H1 (cell line): Measurements from ENCODE around the gene TMEM222. TPM values are rescaled to one million over a fixed set of nuclear protein-coding genes. Genes with fewer than 3 reads are reported as not detected.

Experiments used
- CHD1 ChIP-seq: IDR thresholded peaks from 2 replicates; pipeline ENCODE4 v1.6.1; 2012; ENCODE audit warnings: low read depth, low read length, improper control_type of control experiment
- HDAC6 ChIP-seq: IDR thresholded peaks from one replicate; pipeline ENCODE4 v1.7.1; 2012; ENCODE audit warnings: low read depth, mild to moderate bottlenecking, inconsistent platforms, low read length, moderate library complexity
- PHF8 ChIP-seq: fragments of 200-600 bp; sonication (generic); conservative IDR thresholded peaks from 2 replicates; pipeline ENCODE4 v1.7.1; 2012; ENCODE audit warnings: low read depth, mild to moderate bottlenecking, inconsistent platforms, low read length, moderate library complexity
- POLR2A ChIP-seq, 2 experiments: IDR thresholded peaks; 1 replicate in 1 of 2; 2 replicates in 1 of 2; pipeline ENCODE4 v1.6.1; 2011; ENCODE audit warnings: low read depth in 2 of 2, low read length in 2 of 2, mild to moderate bottlenecking in 2 of 2; ENCODE audit errors: control extremely low read depth in 1 of 2
- POU5F1 ChIP-seq: IDR thresholded peaks from 2 replicates; pipeline ENCODE4 v1.6.1; 2011; ENCODE audit warnings: low read depth, mild to moderate bottlenecking, low read length, moderate library complexity
- RAD21 ChIP-seq, 2 experiments: IDR thresholded peaks in 1 of 2; conservative IDR thresholded peaks in 1 of 2; 2 replicates each; pipeline ENCODE4 v1.6.1; 2011; ENCODE audit warnings: low read depth in 2 of 2, low read length in 2 of 2, improper control_type of control experiment in 1 of 2, inconsistent platforms in 1 of 2, mild to moderate bottlenecking in 1 of 2, moderate library complexity in 1 of 2
- TAF7 ChIP-seq: optimal IDR thresholded peaks from 2 replicates; pipeline ENCODE3; 2011; ENCODE audit warnings: low read depth, mild to moderate bottlenecking, inconsistent platforms, low read length, moderate library complexity, borderline replicate concordance
- polyA plus RNA-seq, 7 experiments: library from polyadenylated mRNA; depleted of rRNA in 3 of 7; stranded (reverse) in 5 of 7; unstranded in 2 of 7; fragments of >200 nt in 5 of 7; fragments of 200-250 nt in 2 of 7; gene quantifications; 1 replicate in 5 of 7; 2 replicates in 1 of 7; 4 replicates in 1 of 7; pipeline versions ENCODE4 v1.2.1 to v1.2.3, GENCODE V29; 2011 to 2013; ENCODE audit warnings: missing spikeins in 2 of 7, mixed read lengths in 2 of 7
- total RNA-seq: library from RNA; stranded (reverse); fragmentation: NEBNext Ultra II Directional; extraction: Animal tissue kit (Norgen Biotek cat#: 25700); gene quantifications from 2 replicates; pipeline ENCODE4 v1.2.1, GENCODE V29; 2021
- TF ChIP-seq, protein P1 (sequence below), 3 experiments: IDR thresholded peaks; 1 replicate in 2 of 3; 2 replicates in 1 of 3; pipeline versions ENCODE4 v1.5.1 to v1.6.1; 2011; ENCODE audit warnings: low read length in 3 of 3, mild to moderate bottlenecking in 3 of 3, inconsistent platforms in 2 of 3, low read depth in 1 of 3, moderate library complexity in 1 of 3; ENCODE audit not compliant: insufficient read depth in 1 of 3; ENCODE audit errors: control extremely low read depth in 1 of 3
- TF ChIP-seq, protein P2 (sequence below): fragments of 300-600 bp; sonication (generic); IDR thresholded peaks from 2 replicates; pipeline ENCODE4 v1.7.1; 2012; ENCODE audit warnings: low read length, moderate library complexity, mild to moderate bottlenecking, inconsistent platforms; ENCODE audit not compliant: insufficient replicate concordance

Gene TMEM222
- total and polyA plus RNA-seq, 2 of the 8 experiments (the other 6 are each of a cell fraction or from before 2014, with no cell fraction given) = 27.0 to 51.8 TPM

DNA sequence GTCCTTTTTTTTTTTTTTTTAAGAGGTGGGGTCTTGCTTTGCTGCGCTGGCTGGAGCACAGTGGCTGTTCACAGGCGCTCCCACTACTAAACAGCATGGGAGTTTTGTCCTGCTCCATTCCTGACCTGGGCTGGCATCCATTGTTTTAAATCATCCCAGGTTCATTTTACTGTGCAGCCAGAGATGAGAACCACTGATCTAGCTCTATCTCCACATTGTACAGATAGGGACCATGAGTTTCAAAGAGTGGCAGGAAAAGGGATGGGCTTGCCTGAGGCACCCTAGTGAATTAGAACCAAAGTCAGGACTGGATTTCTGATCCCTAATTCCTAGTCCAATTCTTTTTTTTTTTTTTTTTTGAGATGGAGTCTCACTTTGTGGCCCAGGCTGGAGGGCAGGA lies 7.2 kb upstream of the TMEM222 start (continued):
- TF ChIP-seq, protein P1, sequence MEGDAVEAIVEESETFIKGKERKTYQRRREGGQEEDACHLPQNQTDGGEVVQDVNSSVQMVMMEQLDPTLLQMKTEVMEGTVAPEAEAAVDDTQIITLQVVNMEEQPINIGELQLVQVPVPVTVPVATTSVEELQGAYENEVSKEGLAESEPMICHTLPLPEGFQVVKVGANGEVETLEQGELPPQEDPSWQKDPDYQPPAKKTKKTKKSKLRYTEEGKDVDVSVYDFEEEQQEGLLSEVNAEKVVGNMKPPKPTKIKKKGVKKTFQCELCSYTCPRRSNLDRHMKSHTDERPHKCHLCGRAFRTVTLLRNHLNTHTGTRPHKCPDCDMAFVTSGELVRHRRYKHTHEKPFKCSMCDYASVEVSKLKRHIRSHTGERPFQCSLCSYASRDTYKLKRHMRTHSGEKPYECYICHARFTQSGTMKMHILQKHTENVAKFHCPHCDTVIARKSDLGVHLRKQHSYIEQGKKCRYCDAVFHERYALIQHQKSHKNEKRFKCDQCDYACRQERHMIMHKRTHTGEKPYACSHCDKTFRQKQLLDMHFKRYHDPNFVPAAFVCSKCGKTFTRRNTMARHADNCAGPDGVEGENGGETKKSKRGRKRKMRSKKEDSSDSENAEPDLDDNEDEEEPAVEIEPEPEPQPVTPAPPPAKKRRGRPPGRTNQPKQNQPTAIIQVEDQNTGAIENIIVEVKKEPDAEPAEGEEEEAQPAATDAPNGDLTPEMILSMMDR (IDR thresholded peaks at IDR 0.05; ENCODE audit: control extremely low read depth in 1 of 3, insufficient read depth in 1 of 3, low read depth in 1 of 3, low read length in 3 of 3) = no peak
- TF ChIP-seq POU5F1 (no peak), RAD21 (IDR thresholded peaks at IDR 0.05 in 1 of 2, conservative IDR thresholded peaks at IDR 0.05 in 1 of 2; ENCODE audit: low read depth in 2 of 2, low read length in 2 of 2) (no peak), CHD1 (no peak), TAF7 (no peak), HDAC6 (no peak), PHF8 (no peak), POLR2A (IDR thresholded peaks at IDR 0.05; ENCODE audit: control extremely low read depth in 1 of 2, low read depth in 2 of 2, low read length in 2 of 2) (no peak)
- TF ChIP-seq, protein P2, sequence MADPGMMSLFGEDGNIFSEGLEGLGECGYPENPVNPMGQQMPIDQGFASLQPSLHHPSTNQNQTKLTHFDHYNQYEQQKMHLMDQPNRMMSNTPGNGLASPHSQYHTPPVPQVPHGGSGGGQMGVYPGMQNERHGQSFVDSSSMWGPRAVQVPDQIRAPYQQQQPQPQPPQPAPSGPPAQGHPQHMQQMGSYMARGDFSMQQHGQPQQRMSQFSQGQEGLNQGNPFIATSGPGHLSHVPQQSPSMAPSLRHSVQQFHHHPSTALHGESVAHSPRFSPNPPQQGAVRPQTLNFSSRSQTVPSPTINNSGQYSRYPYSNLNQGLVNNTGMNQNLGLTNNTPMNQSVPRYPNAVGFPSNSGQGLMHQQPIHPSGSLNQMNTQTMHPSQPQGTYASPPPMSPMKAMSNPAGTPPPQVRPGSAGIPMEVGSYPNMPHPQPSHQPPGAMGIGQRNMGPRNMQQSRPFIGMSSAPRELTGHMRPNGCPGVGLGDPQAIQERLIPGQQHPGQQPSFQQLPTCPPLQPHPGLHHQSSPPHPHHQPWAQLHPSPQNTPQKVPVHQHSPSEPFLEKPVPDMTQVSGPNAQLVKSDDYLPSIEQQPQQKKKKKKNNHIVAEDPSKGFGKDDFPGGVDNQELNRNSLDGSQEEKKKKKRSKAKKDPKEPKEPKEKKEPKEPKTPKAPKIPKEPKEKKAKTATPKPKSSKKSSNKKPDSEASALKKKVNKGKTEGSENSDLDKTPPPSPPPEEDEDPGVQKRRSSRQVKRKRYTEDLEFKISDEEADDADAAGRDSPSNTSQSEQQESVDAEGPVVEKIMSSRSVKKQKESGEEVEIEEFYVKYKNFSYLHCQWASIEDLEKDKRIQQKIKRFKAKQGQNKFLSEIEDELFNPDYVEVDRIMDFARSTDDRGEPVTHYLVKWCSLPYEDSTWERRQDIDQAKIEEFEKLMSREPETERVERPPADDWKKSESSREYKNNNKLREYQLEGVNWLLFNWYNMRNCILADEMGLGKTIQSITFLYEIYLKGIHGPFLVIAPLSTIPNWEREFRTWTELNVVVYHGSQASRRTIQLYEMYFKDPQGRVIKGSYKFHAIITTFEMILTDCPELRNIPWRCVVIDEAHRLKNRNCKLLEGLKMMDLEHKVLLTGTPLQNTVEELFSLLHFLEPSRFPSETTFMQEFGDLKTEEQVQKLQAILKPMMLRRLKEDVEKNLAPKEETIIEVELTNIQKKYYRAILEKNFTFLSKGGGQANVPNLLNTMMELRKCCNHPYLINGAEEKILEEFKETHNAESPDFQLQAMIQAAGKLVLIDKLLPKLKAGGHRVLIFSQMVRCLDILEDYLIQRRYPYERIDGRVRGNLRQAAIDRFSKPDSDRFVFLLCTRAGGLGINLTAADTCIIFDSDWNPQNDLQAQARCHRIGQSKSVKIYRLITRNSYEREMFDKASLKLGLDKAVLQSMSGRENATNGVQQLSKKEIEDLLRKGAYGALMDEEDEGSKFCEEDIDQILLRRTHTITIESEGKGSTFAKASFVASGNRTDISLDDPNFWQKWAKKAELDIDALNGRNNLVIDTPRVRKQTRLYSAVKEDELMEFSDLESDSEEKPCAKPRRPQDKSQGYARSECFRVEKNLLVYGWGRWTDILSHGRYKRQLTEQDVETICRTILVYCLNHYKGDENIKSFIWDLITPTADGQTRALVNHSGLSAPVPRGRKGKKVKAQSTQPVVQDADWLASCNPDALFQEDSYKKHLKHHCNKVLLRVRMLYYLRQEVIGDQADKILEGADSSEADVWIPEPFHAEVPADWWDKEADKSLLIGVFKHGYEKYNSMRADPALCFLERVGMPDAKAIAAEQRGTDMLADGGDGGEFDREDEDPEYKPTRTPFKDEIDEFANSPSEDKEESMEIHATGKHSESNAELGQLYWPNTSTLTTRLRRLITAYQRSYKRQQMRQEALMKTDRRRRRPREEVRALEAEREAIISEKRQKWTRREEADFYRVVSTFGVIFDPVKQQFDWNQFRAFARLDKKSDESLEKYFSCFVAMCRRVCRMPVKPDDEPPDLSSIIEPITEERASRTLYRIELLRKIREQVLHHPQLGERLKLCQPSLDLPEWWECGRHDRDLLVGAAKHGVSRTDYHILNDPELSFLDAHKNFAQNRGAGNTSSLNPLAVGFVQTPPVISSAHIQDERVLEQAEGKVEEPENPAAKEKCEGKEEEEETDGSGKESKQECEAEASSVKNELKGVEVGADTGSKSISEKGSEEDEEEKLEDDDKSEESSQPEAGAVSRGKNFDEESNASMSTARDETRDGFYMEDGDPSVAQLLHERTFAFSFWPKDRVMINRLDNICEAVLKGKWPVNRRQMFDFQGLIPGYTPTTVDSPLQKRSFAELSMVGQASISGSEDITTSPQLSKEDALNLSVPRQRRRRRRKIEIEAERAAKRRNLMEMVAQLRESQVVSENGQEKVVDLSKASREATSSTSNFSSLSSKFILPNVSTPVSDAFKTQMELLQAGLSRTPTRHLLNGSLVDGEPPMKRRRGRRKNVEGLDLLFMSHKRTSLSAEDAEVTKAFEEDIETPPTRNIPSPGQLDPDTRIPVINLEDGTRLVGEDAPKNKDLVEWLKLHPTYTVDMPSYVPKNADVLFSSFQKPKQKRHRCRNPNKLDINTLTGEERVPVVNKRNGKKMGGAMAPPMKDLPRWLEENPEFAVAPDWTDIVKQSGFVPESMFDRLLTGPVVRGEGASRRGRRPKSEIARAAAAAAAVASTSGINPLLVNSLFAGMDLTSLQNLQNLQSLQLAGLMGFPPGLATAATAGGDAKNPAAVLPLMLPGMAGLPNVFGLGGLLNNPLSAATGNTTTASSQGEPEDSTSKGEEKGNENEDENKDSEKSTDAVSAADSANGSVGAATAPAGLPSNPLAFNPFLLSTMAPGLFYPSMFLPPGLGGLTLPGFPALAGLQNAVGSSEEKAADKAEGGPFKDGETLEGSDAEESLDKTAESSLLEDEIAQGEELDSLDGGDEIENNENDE = no peak
